CD4-positive, alpha-beta T cell treated with Interleukin-1 beta for 1 hour (primary cell): ENCODE measurements around the gene ZSCAN10.
"Not testable (repeated sequence)": the region's sequence is repeated elsewhere in the genome, so short reads cannot be mapped to it uniquely, and the experiment has no call there.

Experiments
- DNase-seq, 2 donors: peaks; one replicate each; pipeline ENCODE4 v3.0.0-alpha.2; 2020 to 2022

Gene ZSCAN10

DNA sequence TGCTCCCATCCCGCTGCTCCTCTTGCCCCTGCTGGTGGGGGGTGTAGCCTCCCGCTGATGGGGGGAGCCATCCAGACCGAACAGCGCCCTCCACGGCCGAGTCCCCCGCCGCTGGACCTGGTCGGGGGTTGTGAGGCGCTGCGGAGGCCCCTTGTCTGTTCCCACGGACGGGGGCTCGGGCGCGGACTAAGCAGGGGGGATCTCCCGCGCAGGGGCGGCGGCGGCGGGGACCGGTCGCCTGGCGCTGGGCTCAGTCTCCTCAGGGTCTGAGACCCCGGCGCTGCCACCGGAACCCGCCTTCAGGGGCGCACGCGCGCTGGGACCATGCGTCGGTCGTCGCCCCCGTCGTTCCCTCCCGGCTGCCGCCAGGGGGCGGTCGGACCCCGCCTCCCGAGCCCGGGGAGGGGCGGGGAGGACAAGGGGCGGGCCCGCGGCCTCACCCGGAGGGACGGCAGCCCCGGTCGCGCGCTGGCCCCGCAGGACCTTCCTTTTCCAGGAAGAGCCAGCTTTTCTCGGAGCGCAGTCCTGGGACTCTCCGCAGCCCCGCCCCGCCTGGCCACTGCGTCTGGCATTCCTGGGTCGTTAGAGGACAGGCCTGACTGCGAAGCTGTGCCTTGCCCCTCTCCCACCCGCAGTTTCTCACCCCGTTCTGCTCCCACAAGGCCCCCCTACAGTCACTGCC is 39.9 kb downstream of the ZSCAN10 start:
- DNase-seq = peak; percentile 86 to 88

DNA sequence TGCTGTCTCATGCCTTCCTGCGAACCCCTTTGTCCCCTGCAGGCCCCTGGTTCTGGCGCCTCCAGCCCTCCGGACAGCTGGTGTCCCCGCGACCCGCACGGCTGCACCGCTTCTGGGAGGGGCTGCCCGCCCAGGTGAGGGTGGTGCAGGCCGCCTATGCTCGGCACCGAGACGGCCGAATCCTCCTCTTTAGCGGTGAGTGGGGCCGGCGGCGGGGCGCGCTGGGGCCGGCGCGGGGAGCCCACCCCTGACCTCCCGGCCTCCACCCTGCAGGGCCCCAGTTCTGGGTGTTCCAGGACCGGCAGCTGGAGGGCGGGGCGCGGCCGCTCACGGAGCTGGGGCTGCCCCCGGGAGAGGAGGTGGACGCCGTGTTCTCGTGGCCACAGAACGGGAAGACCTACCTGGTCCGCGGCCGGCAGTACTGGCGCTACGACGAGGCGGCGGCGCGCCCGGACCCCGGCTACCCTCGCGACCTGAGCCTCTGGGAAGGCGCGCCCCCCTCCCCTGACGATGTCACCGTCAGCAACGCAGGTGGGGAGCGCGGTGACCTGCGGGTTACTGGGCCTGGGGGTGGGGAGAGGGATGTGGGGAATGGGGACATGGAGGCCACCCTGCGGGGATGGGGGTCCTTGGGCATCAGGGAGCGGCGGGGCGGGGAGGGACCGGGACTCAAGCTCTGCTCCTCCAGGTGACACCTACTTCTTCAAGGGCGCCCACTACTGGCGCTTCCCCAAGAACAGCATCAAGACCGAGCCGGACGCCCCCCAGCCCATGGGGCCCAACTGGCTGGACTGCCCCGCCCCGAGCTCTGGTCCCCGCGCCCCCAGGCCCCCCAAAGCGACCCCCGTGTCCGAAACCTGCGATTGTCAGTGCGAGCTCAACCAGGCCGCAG is 40.7 kb downstream of the ZSCAN10 start:
- DNase-seq = peak; percentile 51 to 52

DNA sequence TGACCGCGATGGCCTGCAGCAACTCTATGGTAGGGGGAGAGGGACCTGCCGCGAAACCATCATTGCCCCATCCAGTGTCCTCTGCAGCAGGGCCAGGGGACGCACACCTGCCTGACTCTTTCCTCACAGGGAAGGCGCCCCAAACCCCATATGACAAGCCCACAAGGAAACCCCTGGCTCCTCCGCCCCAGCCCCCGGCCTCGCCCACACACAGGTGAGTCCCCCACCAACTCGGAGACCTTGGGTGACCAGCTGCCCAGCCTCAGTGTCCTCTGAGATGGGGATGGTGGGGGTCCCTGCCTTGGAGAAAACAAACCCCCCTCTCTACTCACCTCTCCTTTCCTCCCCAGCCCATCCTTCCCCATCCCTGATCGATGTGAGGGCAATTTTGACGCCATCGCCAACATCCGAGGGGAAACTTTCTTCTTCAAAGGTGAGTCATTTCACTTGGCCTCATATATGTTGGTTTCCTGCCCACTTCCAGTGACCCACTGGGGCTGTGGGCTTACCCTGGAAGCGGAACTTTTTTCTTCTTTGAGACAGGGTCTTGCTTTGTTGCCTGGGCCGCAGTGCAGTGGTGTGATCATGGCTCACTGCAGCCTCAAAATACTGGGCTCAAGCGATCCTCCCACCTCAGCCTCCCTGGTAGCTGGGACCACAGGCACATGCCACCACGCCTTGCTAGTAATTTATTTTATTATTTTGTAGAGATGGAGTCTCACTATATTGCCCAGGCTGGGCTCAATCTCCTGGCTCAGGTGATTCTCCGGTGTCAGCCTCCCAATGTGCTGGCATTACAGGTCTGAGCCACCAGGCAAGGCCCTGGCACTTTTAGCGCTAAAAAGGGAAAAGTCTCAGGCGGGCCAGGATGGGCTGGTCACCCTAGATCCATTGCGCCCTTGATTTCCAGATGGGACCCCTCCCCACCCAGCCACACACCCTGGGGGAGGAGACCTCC is 41.6 kb downstream of the ZSCAN10 start:
- no peak for DNase-seq

DNA sequence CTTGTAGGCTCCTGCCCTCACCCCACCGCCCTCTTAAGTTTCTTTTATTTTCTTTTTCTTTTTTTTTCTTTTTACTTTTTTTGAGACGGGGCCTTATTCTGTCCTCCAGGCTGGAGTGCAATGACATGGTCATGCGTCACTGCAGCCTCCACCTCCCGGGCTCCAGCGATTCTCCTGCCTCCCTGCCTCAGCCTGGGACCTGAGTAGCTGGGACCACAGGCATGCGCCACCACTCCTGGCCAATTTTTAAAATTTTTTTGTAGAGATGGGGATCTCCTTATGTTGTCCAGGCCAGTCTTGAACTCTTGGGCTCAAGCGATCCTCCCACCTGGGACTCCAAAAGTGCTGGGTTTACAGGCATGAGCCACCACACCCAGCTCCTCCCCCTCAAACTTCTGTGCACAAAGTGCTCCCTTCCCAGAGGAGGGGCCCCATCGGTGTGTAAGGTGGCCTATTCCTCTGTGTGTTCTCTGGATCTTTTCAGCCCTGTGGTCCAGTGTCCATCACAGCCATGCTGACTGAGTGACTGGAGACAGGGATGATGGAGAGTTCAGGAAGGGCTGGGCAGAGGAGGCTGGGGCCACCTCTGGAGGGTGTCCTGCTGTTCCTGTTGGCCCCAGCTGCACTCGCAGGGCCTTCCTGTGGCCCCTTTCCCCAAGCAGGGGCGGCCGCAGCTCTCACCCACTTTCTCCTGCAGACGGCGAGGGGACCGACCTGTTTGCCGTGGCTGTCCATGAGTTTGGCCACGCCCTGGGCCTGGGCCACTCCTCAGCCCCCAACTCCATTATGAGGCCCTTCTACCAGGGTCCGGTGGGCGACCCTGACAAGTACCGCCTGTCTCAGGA is 42.5 kb downstream of the ZSCAN10 start:
- DNase-seq = no peak

DNA sequence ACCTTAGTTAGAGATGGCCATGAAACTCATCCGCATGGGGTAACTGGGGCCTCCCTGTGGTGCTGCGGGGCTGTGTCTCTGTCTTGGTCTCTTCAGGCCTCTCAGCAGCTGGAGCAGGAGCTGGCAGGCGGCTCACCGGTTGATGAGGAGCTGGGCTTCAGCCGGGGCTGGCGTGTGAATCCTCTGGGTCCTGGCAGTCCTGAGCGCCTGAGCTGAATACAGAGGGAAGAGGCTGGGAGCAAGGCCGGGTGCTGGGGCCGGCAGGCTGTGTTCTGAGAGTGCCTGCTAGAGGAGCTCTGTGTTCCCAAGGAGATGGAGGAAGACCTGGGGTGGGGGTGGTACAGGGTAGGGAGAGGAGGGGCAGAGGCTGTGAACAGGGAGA is 43.4 kb downstream of the ZSCAN10 start:
- not testable (repeated sequence) for DNase-seq

DNA sequence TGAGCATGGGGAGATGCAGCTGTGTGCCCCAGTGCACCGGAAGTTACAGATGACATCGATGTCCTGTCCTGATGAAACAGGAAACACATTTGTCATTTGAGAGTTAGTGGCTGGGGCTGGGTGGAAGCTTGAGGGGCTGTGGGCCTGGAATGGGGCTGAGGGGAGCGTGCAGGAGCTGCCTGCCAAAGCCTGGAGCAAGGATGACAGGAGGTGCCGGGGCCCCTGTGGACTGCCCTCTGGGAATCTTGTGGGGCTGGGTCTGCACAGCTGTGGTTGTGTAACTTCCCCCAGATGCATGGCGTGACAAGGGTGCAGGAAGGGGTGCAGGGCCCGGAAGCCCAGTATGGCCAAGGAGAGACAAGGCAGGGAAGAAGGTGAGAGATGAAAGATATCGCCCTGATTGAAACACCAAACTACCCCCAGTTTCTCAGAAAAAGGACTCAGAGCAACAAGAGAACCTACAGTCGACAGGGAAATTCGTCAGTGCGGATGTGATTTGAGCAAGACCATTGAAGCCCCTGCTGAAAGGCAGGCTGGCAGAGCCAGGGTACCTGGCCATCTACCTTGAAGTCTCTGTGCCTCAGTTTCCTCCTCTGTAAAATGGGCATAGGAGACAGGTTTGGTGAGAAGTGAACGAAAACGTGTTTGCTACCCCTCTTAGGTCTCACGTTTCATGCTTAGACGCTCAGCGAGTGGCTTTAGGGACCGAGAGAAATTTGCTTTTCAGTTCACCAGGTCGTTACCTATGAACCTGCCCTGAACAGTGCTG is 43.9 kb downstream of the ZSCAN10 start:
- no peak for DNase-seq

DNA sequence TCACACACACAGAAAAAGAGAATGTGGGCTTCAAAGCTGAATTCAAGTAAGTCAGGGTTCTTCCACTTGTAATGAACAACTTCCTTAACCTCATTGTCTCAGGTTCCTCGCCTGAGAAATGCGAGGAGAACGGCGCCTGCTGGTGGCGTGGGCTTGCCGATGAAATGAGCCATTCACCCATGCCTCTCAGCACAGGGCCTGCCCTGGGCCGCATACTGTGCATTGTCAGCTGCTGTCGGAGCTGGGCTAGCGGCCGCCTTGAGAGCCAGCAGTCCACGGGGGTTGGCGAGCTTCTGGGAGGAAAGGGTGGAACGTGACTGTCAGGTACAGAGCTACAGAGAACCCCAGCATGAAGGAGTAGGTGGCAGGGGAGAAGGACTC is 45.8 kb downstream of the ZSCAN10 start:
- DNase-seq = not testable (repeated sequence)

DNA sequence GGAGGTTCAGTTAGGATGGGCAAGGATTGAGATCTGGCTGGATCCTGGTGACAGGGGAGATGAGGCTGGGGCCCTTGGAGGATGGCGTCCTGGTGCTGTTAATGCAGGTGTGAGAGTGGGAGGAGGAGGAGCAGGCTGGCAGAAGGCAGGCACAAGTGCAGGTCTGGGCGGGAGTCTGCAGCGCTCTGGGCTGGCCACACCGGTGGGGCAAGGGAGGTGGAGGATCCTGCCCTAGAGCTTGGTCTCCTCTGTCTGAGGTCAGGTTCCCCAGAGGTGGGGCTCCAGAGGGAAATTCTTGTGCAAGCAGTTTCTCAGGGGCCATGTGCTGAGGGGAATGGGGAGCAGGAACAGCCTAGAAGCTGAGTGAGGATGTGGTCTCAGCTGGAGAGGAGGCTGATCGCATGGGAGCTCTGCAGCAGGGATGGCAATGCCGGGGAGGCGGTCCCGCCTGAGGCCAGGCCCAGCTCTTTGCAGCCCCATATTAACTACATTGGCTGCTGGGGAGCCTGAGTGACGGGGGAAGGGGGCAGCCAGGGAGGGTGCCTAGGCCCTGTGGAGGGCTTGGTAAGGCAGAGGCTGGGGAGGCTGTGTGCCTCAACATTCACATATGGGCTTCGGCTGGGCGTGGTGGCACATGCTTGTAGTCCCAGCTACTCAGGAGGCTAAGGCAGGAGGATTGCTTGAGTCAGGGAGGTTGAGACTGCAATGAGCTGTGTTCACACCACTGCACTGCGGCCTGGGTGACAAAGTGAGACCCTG is 46.3 kb downstream of the ZSCAN10 start:
- not testable (repeated sequence) for DNase-seq

DNA sequence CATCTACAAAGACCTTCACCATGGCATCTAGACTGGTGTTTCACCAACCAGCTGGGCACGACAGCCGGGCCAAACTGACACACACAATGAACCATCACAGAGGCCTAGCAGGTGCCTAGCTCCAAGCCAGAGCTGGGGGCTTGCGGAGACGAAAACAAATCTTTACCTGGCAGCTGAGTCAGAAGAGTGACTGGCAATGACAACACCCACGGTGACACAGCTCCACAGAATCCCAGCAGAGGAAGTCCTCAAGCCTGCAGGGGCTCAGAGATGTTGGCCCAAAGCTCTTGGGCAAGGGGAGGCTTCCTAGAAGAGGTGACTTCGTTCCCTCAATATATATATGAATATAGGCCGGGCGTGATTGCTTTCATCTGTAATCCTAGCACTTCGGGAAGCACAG is 47.6 kb downstream of the ZSCAN10 start:
- no peak for DNase-seq

DNA sequence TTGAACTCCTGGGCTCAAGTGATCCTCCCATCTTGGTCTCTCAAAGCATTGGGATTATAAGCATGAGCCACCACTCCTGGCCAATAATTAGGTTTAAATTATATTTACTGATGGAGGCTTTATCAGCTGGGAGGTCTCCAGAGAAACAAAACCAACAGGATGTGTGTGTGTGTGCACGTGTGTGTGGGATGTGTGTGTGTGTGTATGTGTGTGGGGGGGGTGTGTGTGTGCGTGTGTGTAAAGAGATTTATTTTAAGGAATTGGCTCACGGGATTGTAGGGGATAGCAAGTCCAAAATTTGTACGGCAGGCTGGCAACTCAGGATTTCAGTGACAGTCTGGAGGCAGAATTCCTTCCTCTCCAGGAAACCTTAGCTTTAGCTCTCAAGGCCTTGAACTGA is 48.1 kb downstream of the ZSCAN10 start:
- DNase-seq = no peak

DNA sequence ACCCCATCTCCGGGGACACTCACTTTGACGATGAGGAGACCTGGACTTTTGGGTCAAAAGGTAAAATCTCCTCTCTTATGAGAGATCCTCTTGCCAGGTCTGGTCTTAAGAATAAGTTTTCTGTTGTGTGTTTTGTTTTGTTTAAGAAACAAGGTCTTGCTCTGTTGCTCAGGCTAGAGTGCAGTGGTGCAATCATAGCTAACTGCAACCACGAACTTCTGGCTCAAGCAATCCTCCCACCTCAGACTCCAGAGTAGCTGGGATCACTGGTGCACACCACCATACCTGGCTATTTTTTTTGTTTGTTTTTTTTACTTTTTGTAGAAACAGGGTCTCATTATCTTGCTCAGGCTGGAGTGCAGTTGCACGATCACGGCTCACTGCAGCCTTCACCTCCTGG is 48.6 kb downstream of the ZSCAN10 start:
- DNase-seq = no peak

DNA sequence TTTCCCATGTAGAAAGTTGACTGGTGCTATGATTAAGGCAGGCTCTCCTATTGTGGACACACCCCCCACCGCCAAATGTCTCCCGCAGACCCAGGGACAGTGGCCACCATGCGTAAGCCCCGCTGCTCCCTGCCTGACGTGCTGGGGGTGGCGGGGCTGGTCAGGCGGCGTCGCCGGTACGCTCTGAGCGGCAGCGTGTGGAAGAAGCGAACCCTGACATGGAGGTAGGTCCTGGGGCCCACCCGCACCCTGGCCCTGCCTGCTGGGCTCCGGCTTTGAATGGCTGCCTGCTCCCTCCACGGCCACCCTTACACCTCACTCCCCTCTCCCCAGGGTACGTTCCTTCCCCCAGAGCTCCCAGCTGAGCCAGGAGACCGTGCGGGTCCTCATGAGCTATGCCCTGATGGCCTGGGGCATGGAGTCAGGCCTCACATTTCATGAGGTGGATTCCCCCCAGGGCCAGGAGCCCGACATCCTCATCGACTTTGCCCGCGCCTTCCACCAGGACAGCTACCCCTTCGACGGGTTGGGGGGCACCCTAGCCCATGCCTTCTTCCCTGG is 49.1 kb downstream of the ZSCAN10 start:
- DNase-seq = no peak

DNA sequence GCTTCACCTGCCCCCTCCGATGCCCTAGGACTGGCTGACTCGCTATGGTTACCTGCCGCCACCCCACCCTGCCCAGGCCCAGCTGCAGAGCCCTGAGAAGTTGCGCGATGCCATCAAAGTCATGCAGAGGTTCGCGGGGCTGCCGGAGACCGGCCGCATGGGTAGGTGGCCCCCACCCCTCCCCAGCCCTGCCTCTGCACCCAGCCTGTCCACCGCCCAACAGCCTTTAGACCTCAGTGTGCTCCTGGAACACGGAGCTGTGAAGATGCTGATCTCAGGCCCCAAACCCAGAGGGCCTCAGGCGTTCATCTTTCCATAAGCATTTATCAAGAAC is 51.7 kb downstream of the ZSCAN10 start:
- DNase-seq = no peak

DNA sequence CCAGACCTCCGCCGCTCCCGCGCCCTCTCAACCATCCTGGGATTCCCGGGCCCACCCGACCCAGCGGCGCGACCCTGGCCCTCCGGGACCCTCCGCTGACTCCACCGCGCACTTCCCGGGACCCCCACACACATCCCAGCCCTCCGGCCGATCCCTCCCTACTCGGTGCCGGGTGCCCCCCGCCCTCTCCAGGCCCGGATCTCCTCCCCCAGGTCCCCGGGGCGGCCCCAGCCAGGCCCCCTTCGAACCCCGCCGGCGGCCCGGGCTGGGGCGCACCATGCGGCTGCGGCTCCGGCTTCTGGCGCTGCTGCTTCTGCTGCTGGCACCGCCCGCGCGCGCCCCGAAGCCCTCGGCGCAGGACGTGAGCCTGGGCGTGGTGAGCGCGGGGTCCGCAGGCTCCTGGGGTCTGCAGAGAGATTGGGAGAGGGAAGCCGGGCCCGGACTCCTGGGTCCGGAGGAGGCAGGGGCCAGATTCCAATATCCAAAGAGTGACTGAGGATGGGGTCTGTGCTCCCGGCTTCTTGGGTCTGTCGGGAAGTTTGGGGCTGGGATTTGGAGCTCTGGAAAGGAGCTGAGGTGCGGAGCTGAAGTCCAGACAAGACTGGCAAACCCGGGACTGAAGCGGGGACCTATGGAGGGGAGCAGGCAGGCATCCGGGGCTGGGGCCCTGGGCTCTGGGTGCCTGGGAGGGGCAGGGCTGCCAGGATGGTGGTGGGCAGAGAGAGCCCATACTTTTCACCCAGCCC is 52.3 kb downstream of the ZSCAN10 start:
- DNase-seq = no peak

DNA sequence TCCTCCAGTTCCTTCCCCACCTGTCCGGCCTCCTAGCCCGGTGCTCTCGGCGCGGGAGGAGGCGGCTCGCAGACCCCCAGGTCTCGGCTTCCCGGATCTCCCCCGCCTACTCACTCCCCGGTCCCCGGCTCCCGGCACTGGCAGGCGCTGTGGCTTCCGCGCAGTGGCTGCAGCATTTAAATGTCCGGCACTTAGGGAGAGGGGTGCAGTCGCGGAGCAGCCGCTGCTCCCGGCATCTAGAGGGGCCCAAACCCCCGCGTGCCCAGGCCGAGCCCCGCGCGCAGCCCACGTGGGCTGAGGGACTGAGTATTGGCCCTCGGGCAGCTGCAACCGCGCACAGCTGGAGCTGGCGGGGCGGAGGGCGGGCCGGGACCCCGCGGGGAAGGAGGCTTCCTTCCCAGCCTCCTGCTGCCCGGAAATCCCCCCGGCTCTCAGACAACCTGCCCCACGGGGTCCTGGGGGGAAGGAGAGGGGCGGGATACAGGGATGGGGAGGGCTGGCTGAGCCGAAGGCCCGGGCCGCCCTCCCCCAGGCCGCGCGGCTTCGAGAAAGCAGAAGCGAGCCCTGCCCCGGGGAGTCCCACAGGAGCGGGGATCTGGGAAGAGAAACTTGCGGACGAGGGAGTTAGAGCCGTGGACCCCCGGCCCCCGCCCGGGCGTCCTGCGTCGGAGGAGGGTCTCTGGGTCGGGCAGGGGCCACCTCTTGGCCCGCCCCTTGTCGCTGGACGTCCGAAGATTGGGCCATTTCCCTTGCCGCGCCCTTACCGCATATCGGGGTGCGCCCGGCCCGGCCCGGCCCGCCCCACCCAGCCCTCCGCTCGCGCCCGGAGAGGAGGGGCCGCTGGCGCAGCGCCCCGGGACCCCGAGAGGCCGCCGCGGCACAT is 53.1 kb downstream of the ZSCAN10 start, which contains the start of gene MMP25:
Gene MMP25, plus strand, starts transcription at position 804 of the 883 bp plus-strand sequence. CDS start 357 bp downstream, outside the sequence.
- peak in 1 of 2 donors; percentile 41 for DNase-seq

DNA sequence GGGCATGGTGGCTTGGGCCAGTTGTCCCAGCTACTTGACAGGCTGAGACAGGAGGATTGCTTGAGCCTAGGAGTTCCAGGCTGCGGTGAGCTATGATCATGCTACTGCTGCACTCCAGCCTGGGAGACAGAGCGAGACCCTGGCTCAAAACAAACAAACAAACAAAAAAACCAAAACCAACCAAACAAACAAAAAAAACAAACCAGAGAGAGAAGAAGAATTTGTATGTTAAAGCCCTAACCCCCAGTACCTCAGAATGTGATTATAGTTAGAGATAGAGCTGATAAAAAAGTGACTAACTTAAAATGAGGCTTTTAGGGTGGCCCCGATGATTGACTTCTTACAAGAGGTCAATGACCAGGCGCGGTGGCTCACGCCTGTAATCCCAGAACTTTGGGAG is 54.4 kb downstream of the ZSCAN10 start:
- no peak for DNase-seq

DNA sequence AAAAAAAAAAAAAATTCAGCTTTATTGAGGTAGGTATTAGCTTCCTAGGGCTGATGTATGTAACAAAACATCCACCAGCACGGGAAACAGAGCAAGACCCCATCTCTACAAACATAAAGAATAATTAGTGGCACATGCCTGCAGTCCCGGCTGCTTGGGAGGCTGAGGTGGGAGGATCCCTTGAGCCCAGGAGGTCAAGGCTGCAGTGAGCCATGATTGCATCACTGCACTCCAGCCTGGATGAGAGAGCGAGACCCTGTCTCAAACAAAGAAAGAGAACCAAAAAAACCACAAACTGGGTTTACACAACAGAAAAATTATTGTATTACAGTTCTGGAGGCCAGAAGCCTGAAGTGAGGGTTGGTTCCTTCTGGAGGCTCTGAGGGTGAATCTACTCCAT is 56.7 kb downstream of the ZSCAN10 start:
- DNase-seq = no peak

DNA sequence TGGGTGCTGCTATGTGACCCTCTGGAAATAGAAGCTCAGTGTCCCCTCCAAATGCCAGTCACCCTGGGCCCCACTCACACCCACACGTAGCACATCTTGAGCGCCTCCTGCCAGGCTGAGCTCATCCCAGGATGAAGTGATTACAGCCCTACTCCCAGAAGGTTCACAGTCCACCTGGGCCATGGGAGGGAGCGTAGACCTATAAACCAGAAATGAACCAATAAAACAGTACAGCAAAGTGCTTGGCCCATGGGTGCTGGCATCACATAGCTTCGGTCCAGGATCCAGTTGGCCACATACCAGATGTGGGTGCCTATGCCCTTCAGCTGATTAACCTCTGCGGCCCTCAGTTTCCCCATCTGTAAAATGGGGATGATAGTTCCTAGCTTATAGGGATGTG is 60.2 kb downstream of the ZSCAN10 start:
- no peak for DNase-seq
